Femur (tissue), 1 donor: Measurements from ENCODE around the gene ITLN1.
"Not testable (repeated sequence)": the region's sequence is repeated elsewhere in the genome, so short reads cannot be mapped to it uniquely, and the experiment has no call there.

Experiments used
- DNase-seq: peaks from one replicate; pipeline ENCODE4 v3.0.0-alpha.2; 2017

The ITLN1 gene

GRCh38 chr1:160882582-160882981 is 2.4 kb downstream of the ITLN1 start:
- DNase-seq = no peak

DNA sequence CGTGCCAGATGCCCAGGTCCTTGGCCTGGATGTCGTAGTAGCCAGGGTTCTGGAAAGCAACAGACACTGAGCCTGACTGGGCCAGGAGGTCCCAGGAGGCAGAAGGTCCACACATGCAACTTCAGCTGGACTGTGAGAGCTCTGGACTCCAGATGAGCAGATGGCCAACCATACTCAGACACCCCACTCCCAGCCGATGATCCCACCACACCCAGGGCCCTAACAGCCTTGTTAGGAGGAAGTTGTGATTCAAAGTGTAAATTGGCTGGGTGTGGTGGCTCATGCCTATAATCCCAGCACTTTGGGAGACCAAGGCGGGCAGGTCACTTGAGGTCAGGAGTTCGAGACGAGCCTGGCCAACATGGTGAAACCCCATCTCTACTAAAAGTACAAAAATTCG is 3.7 kb downstream of the ITLN1 start:
- DNase-seq = not testable (repeated sequence)

DNA sequence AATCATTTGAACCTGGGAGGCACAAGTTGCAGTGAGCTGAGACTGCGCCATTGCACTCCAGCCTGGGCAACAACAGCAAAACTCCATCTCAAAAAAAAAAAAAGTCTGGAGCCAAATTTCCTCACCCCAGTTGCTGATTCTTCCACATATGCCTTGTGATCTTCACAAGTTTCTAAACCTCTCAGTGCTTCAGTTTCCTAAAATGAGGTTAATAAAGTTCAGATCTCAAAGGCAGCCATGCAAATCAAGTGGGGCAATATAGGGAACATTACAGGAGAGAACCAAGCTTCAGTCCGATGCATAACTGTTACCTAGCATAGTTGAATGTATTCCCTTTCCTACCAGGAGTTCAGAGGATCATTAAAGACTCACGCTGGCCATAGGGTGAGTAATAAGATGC is 4.8 kb downstream of the ITLN1 start:
- no peak for DNase-seq

DNA sequence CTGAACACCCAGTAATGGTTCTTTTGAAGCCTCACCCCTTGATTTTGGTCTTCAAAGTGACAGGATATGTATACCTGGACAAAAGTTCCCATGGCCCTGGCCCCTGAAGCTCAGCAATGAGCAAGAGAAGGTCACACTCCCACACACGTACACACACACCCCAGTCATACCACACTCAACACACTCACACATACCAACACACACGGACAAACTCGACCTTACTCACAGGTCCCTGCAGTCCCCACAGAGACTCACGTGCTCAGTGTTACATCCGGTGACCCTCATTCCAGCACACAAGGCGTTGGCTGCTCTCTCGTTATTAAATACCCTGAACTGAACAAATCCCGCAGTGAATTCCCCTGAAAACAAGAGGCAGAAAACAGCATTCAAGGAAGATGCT is 5.9 kb downstream of the ITLN1 start:
- DNase-seq = no peak

- no peak for DNase-seq
Measured at GRCh38 chr1:160877221-160877620, 7.8 kb downstream of the ITLN1 start.

DNA sequence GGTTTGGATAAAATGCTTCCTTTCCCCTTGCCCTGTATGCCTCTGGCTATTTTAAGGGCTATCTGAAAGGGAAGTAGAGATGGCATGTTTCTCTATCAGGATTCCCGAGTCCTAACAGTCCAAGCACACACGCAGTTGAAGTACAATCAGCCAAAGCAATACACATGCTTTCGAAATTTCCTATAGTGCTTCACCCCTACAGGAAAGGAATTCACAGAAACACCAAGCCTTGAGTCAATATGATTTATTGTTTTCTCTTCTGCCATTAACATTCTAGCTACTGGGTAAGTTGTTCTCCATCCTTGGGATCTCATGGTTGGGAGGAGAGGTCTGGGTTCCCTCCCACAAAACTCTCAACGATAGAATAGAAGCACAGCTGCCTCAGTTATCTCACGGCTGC is 8.7 kb downstream of the ITLN1 start:
- no peak for DNase-seq

GRCh38 chr1:160875591-160875990 is 9.4 kb downstream of the ITLN1 start:
- DNase-seq = not testable (repeated sequence)

DNA sequence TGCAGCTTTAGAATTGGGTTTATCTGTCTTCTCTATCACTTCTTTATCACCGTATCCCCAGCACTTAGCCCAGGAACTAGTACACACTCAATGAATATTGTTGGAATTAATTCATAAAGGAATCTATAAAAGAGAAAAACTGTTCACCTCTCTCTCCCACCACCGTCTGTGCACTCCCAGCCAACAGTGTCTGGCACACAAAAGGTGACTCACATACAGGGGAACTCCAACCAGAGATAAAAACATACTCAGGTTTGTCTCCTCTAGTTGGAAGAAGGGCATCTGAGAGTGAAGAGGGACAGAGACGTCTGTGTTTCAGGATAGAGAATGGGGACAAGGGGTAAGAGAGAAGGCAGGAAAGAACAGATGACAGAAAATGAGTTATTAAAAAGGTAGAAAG is 10.0 kb downstream of the ITLN1 start:
- no peak for DNase-seq

GRCh38 chr1:160868141-160868540 is 16.8 kb downstream of the ITLN1 start:
- no peak for DNase-seq

- not testable (repeated sequence) for DNase-seq
Measured at GRCh38 chr1:160867651-160868050, 17.3 kb downstream of the ITLN1 start.

GRCh38 chr1:160866695-160867260 is 18.2 kb downstream of the ITLN1 start:
- DNase-seq = no peak

GRCh38 chr1:160866001-160866694 is 18.8 kb downstream of the ITLN1 start:
- no peak for DNase-seq

DNA sequence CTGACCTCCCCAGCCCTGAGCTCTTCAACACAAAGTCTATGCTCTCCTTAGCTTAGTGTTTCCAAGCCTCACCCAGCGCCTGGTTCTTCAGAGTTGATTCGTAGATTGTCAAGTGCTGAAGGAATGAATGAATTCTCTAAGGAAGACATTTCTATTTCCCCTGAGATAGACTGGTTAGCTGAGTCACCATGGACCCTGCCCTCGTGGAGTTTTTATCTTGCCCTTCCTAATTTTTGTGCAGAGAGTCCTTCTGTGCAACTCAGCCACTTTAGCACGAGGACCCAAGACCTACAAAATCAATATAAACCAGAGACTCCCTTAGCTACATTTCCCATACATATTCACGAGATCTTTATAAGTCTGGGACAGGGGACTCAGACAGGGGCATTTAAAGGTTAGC is 19.6 kb downstream of the ITLN1 start:
- DNase-seq = no peak

- no peak for DNase-seq
Measured at GRCh38 chr1:160864173-160864572, 20.8 kb downstream of the ITLN1 start.

- DNase-seq = no peak
Measured at GRCh38 chr1:160863774-160864131, 21.2 kb downstream of the ITLN1 start.

GRCh38 chr1:160863061-160863773 is 21.8 kb downstream of the ITLN1 start:
- no peak for DNase-seq

- peak; percentile 28 for DNase-seq
Measured at GRCh38 chr1:160862203-160863060, 22.5 kb downstream of the ITLN1 start, which contains the start of gene CD244. Gene CD244 (minus strand): TSS chr1:160862887. CDS start chr1:160862677, 210 bp downstream.

- no peak for DNase-seq
Measured at GRCh38 chr1:160860840-160861505, 24.0 kb downstream of the ITLN1 start.

- DNase-seq = no peak
Measured at GRCh38 chr1:160859166-160859565, 25.8 kb downstream of the ITLN1 start.

DNA sequence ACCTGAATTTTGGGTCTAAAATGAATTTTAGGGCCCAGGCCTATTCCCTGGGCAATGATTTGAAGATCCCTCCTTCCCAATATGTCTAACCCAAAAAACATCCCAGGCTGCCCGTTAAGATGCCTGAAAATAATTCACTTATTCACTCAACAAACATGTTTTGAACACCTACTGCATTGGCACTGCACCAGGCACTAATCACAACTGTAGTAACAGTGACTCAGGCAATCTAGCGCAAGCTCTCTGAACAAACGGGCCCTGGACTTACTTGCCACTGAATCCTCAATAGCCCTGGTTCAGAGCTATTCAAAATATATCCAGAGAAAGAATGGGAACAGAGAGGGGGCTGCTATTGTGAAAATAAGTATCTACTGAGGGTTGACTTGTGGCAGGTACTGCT is 26.5 kb downstream of the ITLN1 start:
- no peak for DNase-seq

DNA sequence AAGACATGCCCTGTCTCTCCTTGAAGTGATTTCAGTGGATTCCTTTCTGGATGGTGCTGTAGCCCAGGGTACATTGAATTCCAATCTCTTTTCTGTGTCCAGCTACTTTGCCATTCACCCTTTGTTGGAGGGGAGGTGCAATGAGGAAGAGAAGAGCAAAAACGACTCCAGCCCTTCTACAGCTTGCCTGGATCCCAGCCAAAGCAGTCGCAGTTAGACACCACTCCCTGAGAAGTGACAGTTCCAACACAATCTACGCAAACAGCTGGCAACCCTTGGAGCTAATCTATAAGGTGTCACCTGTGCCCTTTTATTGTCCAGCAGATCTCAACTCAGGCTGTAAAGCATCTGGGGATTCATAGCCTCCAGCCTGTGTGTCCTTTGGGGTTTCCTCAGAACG is 26.9 kb downstream of the ITLN1 start:
- DNase-seq = no peak

- no peak for DNase-seq
Measured at GRCh38 chr1:160855181-160855981, 29.6 kb downstream of the ITLN1 start.
